HUDEP-2 (cell line): ENCODE data around the gene KIF26B.
"Not testable (repeated sequence)": the region's sequence is repeated elsewhere in the genome, so short reads cannot be mapped to it uniquely, and the experiment has no call there.

Experiments
- DNase-seq, 76 experiments: peaks; one replicate each; lab custom pipeline; 2025; ENCODE audit not compliant: unreplicated experiment in 76 of 76; lab: John Stamatoyannopoulos, UW

Gene KIF26B

GRCh38 chr1:245663373-245663772 is 508.6 kb downstream of the KIF26B start:
- DNase-seq = no peak

DNA sequence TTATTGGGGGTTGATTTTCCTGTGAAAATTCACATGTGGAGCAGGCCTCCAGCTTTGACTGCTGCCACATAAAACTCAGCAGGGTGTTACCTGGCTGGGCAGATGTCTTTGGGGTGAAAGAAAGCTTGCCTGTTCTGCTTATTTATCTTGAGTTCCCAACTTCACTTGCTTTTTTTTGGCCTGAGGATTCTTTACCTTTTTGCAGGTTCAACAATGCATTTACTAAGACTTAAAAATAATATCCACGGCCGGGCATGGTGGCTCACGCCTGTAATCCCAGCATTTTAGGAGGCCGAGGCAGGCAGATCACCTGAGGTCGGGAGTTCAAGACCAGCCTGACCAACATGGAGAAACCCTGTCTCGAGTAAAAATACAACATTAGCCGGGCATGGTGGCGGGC is 509.1 kb downstream of the KIF26B start:
- no peak for DNase-seq

DNA sequence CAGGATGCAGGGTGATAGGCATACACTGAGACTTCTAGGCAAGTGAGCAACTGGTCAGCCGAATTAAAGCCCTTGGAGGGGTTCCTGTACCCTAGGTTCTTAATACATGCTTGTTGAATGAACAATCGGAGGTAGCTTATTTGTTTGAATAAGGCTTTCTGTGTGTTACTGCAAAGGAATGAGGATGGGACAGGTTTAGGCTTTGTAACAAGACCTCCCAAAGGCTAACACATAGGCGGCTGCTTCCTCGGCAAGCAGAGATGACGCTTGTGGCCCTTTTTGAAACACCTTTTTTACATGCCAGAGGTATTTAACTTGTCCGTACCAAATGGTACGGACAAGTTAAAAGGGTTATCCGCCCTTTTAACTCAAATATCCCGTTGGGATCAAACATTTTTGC is 511.6 kb downstream of the KIF26B start:
- no peak for DNase-seq

DNA sequence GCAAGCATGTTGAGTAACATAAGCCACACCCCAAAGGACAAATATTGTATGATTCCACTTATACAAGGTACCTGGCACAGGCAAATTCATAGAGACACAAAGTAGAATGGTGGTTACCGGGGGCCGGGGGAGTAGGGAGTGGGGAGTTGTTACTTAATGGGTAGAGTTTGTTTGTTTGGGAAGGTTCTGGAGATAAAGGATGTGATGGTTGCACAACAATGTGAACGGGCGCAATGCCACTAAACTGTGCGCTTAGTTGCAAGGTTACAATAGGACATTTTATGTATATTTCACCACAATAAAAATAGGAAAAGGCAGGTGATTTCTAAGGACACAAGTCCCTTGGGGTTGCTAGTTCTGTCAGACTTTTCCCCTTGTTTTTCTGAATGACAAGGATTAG is 516.6 kb downstream of the KIF26B start:
- DNase-seq = no peak

DNA sequence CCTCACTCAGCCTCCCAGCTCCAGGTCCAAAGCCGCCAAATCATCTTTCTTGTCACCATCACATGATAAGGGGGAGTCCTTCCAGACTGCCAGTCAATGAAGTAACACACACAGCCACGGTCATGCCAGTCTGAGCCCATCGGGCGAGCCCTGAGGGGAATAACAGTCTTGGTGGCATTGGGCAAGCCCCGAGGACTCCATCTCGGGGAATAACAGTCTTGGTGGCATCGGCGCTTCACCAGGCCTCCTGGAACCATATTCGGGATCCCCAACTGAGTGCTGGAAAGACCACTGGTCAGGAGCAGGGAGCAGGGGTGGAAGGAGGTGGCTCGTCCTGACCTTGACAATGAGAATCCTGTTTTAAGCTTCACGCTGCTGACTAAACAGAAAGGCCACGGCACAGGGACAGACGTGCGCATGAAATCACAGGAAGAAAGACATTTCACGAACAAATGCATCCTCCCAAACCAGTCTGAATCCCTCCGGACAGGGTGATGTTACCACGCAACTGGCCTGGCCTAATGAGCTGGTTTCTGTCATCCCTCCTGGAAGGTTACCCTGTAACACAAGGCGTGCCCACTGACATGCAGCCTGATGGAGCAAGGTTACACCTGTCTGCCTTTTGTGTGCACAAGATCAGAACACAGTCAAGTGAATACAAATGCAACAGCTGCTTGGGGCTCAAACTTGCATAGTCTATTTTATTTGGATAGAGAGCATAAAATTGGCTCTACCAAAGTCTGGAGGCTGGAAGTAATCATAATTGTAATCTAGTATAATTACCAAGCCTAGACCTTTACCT is 517.4 kb downstream of the KIF26B start:
- DNase-seq = no peak

GRCh38 chr1:245672836-245673656 is 518.3 kb downstream of the KIF26B start:
- DNase-seq = not testable (repeated sequence)

DNA sequence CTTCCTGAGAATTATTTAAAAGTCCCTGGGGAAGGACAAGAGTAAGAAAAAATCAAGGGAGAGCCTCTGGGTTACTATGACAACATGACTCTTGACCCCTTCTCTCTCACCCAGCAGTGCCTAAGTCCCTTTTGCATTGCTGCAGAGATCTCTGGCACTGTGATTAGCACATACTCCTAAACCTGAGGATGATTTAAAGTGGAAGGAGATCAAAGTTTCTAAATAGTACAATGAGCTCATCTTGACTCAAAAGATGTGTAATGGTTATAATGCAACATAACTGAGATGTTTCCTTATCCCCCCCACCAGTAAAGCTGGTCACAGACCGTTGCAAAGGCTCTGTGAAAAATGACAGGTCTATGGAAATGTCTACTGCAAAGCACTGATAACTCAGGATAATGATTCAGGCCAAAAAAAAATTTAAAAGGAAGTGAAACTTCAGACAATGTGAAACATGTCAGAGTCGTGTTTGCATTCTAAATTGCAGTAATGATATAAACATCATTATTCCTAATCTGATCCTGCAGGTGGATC is 519.2 kb downstream of the KIF26B start:
- no peak for DNase-seq

DNA sequence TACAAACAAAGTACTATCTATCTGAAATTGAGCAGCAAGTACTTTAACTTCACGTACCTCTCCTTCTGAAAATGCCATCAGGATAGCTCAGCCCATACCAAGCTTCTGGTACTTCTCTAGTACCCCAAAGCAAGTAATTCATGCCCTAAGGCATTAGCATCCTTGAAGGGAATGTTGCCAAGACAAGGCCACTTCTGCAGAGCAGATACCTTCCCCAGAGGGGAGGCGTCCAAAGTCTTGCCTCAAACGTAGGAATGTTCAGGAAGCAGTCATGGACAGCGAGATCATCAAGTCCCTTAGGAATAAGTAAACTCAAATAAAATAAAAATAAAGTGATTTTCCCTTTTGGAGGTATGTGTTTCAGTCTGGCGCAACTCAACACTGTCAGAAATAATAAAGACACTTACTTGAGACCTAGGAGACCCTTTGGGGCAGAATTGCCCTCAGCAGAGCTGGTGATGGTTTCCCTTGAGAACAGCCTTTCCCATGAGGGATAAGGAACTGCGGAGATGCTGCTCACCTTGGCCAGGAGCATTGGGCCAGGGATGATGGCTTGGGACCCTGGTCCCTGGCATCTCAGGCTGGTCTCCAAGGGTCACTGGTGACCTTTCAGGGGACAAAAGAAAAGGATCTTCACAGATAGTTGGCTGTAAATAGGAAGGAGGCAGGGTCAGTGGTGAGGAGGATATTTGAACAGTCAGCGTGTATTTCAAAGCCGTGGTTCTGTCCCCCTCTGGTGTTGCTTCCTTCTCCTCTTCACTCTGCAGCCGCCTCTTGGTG is 522.9 kb downstream of the KIF26B start:
- DNase-seq = no peak

DNA sequence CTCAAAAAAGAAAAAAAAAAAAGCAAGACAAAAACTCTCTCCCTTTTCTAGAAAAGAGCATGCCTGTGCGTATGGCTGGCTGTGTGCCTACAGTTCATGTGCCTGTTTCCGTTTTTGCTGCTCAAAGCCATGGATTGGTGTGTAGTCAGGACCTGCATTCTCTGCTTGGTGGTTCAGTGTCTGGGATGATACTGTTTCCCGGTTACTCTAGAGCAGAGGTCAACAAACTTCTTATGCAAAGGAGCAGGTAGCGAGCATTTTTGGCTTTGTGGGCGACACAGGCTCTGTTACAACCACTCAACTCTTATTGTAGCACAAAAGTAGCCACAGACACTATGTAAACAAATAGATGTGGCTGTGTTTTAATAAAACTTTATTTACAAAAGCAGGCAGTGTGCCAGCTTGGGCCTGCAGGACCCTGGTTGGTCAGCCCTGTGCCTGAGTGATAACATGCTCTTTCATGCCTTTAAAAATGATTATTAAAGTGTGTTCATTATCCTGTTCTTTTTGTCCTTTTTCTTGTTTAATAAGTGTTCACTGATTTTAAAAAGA is 524.2 kb downstream of the KIF26B start:
- no peak for DNase-seq

- no peak for DNase-seq
Observed at GRCh38 chr1:245679821-245680780, 525.3 kb downstream of the KIF26B start.

GRCh38 chr1:245682638-245683628 is 528.1 kb downstream of the KIF26B start:
- no peak for DNase-seq

DNA sequence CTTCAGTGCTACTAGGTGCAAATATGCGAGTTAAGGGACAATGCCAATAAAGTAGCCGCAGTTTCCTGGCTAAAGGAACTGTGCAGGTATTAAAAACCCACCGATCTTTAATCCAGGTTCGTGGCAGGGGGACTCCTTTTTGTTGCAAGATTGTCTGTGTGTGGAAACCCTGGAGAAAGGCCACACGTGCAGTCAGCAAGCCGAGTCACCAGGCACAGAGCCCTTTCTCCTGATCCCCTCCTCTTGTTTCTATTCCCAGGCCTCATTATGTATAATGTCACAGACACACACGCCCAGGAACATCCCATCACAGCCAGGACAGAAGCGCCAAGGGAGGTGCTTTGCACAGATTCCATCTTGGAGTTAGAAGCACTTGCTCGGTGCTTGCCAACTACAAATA is 528.9 kb downstream of the KIF26B start:
- no peak for DNase-seq

DNA sequence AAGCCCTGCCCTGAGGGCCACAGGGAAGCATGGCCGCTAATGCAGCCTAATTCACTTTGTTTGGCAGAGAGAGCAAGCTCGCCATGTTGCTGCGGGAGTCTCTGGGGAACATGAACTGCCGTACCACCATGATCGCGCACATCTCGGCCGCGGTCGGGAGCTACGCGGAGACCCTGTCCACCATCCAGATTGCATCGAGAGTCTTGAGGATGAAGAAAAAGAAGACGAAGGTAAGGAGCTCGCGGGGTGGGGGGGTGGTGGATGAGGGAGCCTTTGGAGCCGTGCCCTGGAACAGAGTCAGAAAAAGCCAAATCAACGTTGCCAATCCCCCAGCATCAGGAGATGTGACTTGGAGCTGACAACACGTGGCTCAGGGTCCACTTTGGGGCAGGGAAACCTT is 529.4 kb downstream of the KIF26B start:
- DNase-seq = no peak

GRCh38 chr1:245684571-245684970 is 529.8 kb downstream of the KIF26B start:
- no peak for DNase-seq

DNA sequence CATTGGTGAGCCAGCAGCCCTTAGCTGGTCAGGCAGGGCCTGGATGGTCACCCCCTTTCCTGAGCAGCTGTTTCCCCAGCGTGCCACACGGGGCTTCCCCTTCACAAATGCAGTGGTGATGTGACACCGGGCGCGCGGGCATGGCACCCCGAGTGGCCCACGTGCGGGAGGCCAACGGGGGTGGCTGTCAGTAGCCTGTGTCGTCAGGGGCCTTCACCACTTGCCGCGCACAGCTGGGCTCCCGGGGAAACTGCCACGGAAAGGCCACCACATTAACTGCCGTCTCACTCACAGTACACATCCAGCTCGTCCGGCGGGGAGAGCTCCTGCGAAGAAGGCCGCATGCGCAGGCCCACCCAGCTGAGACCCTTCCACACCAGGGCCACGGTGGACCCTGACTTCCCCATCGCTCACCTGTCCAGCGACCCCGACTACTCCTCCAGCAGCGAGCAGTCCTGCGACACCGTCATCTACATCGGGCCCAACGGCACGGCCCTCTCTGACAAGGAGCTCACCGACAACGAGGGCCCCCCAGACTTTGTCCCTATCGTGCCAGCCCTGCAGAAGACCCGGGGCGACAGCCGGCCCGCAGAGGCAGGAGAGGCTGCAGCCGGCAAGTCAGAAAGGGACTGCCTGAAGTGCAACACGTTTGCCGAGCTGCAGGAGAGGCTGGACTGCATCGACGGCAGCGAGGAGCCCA is 530.5 kb downstream of the KIF26B start:
- DNase-seq = no peak

DNA sequence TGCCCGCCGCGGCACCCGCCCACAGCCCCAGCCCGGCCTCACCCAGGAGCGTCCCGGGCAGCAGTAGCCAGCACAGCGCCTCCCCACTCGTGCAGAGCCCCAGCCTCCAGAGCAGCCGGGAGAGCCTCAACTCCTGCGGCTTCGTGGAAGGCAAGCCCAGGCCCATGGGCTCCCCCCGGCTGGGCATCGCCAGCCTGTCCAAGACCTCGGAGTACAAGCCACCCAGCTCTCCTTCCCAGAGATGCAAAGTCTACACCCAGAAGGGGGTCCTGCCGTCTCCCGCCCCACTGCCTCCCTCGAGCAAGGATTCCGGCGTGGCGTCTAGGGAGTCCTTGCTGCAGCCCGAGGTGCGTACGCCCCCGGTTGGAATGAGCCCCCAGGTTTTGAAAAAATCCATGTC is 531.2 kb downstream of the KIF26B start:
- DNase-seq = no peak

DNA sequence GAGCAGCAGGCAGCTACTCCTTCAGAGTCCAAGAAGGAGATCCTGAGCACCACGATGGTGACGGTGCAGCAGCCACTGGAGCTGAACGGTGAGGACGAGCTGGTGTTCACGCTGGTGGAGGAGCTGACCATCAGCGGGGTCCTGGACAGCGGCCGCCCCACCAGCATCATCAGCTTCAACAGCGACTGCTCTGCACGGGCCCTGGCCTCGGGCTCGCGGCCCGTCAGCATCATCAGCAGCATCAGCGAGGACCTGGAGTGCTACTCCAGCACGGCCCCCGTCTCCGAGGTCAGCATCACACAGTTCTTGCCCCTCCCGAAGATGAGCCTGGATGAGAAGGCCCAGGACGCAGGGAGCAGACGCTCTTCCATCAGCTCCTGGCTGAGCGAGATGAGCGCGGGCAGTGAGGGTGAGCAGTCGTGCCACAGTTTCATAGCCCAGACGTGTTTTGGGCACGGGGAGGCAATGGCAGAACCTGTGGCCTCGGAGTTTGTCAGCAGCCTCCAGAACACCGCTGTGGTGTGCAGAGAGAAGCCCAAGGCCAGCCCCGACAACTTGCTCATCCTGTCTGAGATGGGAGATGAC is 531.8 kb downstream of the KIF26B start:
- no peak for DNase-seq
